Panc1 (cell line): ENCODE measurements around the gene MED17.
A peak's percentile ranks its signal among the peaks of the same experiment; 100 is the strongest.

Experiments
- POLR2AphosphoS5 ChIP-seq: IDR thresholded peaks from 2 replicates; pipeline ENCODE4 v1.6.1; 2012; ENCODE audit warnings: mild to moderate bottlenecking, low read depth, low read length, moderate library complexity
- REST ChIP-seq, 2 experiments: IDR thresholded peaks; 2 replicates each; pipeline ENCODE4 v1.6.1; 2011 to 2012; ENCODE audit warnings: low read depth in 2 of 2, control low read depth in 1 of 2, low read length in 1 of 2, mild to moderate bottlenecking in 1 of 2, moderate library complexity in 1 of 2; ENCODE audit not compliant: insufficient read depth in 1 of 2
- SIN3A ChIP-seq: IDR thresholded peaks from 2 replicates; pipeline ENCODE4 v1.6.1; 2012; ENCODE audit warnings: low read depth, mild to moderate bottlenecking, low read length, moderate library complexity, borderline replicate concordance; ENCODE audit not compliant: insufficient read depth
- TF ChIP-seq, protein P1 (sequence below): fragments of 450-650 bp; IDR thresholded peaks from 2 replicates; pipeline ENCODE4 v1.5.1; 2017; ENCODE audit warnings: mild to moderate bottlenecking

DNA sequence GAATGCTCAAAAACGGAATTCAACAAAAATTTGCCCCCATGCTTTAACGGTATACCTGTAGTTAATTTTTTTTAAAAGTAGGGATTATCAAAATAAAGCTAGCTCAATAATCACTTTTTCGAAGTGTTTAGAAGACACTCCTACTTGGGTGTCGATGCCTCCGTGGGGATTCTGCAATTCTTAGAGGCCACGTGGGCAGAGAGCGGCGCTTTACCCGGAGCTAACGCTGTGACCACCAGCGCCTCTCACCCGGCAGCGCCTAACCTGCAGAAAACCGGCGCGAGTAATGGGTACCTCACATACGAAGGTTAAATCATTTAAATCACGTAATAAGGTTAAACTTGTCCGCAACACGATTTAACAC lies 43.4 kb upstream of the MED17 start:
- TF ChIP-seq, protein P1, sequence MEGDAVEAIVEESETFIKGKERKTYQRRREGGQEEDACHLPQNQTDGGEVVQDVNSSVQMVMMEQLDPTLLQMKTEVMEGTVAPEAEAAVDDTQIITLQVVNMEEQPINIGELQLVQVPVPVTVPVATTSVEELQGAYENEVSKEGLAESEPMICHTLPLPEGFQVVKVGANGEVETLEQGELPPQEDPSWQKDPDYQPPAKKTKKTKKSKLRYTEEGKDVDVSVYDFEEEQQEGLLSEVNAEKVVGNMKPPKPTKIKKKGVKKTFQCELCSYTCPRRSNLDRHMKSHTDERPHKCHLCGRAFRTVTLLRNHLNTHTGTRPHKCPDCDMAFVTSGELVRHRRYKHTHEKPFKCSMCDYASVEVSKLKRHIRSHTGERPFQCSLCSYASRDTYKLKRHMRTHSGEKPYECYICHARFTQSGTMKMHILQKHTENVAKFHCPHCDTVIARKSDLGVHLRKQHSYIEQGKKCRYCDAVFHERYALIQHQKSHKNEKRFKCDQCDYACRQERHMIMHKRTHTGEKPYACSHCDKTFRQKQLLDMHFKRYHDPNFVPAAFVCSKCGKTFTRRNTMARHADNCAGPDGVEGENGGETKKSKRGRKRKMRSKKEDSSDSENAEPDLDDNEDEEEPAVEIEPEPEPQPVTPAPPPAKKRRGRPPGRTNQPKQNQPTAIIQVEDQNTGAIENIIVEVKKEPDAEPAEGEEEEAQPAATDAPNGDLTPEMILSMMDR = no peak
- TF ChIP-seq POLR2AphosphoS5 = no peak
- TF ChIP-seq REST (IDR thresholded peaks at IDR 0.05; ENCODE audit: insufficient read depth in 1 of 2, low read depth in 2 of 2, low read length in 1 of 2) = no peak
- peak; percentile 32; the same call in 1 of the 2 replicates for TF ChIP-seq SIN3A
